IMR-90 (cell line): ENCODE data around the gene TULP4. TPM values are rescaled to one million over a fixed set of nuclear protein-coding genes. Genes with fewer than 3 reads are reported as not detected.

Experiments used
- ATAC-seq: fragments of 200-7000 bp; cut with Tn5 transposase; 2 replicates; pipeline ENCODE4 v1.9.1; 2020; ENCODE audit warnings: low read depth, mild to moderate bottlenecking, moderate library complexity
- BruUV-seq: library from RNA; stranded (reverse); fragments of 400-500 nt; replicated peaks from 2 replicates; lab custom pipeline; 2021; lab: Mats Ljungman, UMichigan
- CTCF ChIA-PET: fragments of 300-600 bp; formaldehyde crosslinking; extraction: SDS; loops from one replicate; lab custom pipeline; 2021; ENCODE audit warnings: antibody characterized with exemption; lab: Yijun Ruan, JAX
- POLR2A ChIA-PET: fragments of 300-600 bp; sonication (Branson Sonifier 250); formaldehyde crosslinking; loops from one replicate; lab custom pipeline; 2022; ENCODE audit warnings: antibody characterized with exemption; ENCODE audit not compliant: unreplicated experiment; lab: Charles Lee
- DNase-seq: peaks from one replicate; pipeline ENCODE4 v3.0.0; 2013
- H2AFZ ChIP-seq: replicated peaks from 2 replicates; pipeline ENCODE3; 2013; ENCODE audit warnings: low read length, mild to moderate bottlenecking; ENCODE audit not compliant: poor library complexity
- H2AK5ac ChIP-seq: 2 replicates; pipeline ENCODE4 v1.6.1; 2013; ENCODE audit warnings: low read depth, low read length, inconsistent platforms
- H2AK9ac ChIP-seq: replicated peaks from 2 replicates; pipeline ENCODE3; 2013; ENCODE audit warnings: mild to moderate bottlenecking, low read depth, low read length, moderate library complexity; ENCODE audit not compliant: poor library complexity
- H2BK120ac ChIP-seq: 2 replicates; pipeline ENCODE4 v1.6.1; 2013; ENCODE audit warnings: low read depth, low read length, inconsistent platforms
- H2BK15ac ChIP-seq: 3 replicates; pipeline ENCODE4 v1.6.1; 2013; ENCODE audit warnings: low read depth, low read length, inconsistent platforms
- H2BK20ac ChIP-seq: 2 replicates; pipeline ENCODE4 v1.6.1; 2013; ENCODE audit warnings: low read depth, mild to moderate bottlenecking, inconsistent platforms, low read length, moderate library complexity
- H2BK5ac ChIP-seq: 2 replicates; pipeline ENCODE4 v1.6.1; 2013; ENCODE audit warnings: mild to moderate bottlenecking, low read depth, low read length, inconsistent platforms; ENCODE audit not compliant: poor library complexity, severe bottlenecking
- H3K14ac ChIP-seq: replicated peaks from 2 replicates; pipeline ENCODE4 v1.6.1; 2013; ENCODE audit warnings: low read depth, low read length, inconsistent platforms
- H3K18ac ChIP-seq: 2 replicates; pipeline ENCODE4 v1.6.1; 2013; ENCODE audit warnings: low read depth, low read length, control low read depth
- H3K23ac ChIP-seq: 2 replicates; pipeline ENCODE4 v1.6.1; 2013; ENCODE audit warnings: low read depth, low read length, inconsistent platforms
- H3K27ac ChIP-seq: 2 replicates; pipeline ENCODE4 v1.5.1; 2013; ENCODE audit warnings: mild to moderate bottlenecking, control low read depth, low read length; ENCODE audit not compliant: insufficient read depth
- H3K27me3 ChIP-seq: 2 replicates; pipeline ENCODE4 v1.6.1; 2013; ENCODE audit warnings: low read length; ENCODE audit not compliant: control insufficient read depth, insufficient read depth
- H3K36me3 ChIP-seq: 2 replicates; pipeline ENCODE4 v1.6.1; 2013; ENCODE audit warnings: low read length, mixed read lengths; ENCODE audit not compliant: control insufficient read depth, insufficient read depth
- H3K4ac ChIP-seq: 2 replicates; pipeline ENCODE4 v1.6.1; 2013; ENCODE audit warnings: low read depth, low read length, inconsistent platforms
- H3K4me1 ChIP-seq: 2 replicates; pipeline ENCODE4 v1.6.1; 2013; ENCODE audit warnings: low read length, mixed read lengths; ENCODE audit not compliant: control insufficient read depth, insufficient read depth
- H3K4me2 ChIP-seq: 2 replicates; pipeline ENCODE4 v1.6.1; 2013; ENCODE audit warnings: low read depth, mild to moderate bottlenecking, control low read depth, low read length, moderate library complexity
- H3K4me3 ChIP-seq: 2 replicates; pipeline ENCODE4 v1.5.1; 2013; ENCODE audit warnings: low read depth, mild to moderate bottlenecking, control low read depth, low read length, moderate library complexity; ENCODE audit not compliant: insufficient read depth
- H3K56ac ChIP-seq: 2 replicates; pipeline ENCODE4 v1.6.1; 2013; ENCODE audit warnings: low read length, inconsistent platforms; ENCODE audit not compliant: insufficient read depth; ENCODE audit errors: extremely low read depth
- H3K79me1 ChIP-seq, 2 experiments: 2 replicates each; pipeline ENCODE4 v1.6.1; 2013; ENCODE audit warnings: low read length in 2 of 2, inconsistent platforms in 1 of 2, low read depth in 1 of 2
- H3K9ac ChIP-seq: 2 replicates; pipeline ENCODE4 v1.6.1; 2013; ENCODE audit warnings: low read depth, low read length, control low read depth
- H3K9me1 ChIP-seq: 2 replicates; pipeline ENCODE4 v1.6.1; 2013; ENCODE audit warnings: low read length, inconsistent platforms; ENCODE audit not compliant: insufficient read depth
- H3K9me3 ChIP-seq: 2 replicates; pipeline ENCODE4 v1.6.1; 2013; ENCODE audit warnings: low read length; ENCODE audit not compliant: control insufficient read depth, insufficient read depth
- H4K20me1 ChIP-seq: 2 replicates; pipeline ENCODE4 v1.6.1; 2013; ENCODE audit warnings: low read length, inconsistent platforms; ENCODE audit not compliant: insufficient read depth
- H4K5ac ChIP-seq: 2 replicates; pipeline ENCODE4 v1.6.1; 2013; ENCODE audit warnings: mild to moderate bottlenecking, low read depth, low read length, control low read depth
- H4K8ac ChIP-seq, 2 experiments: 2 replicates each; pipeline ENCODE4 v1.6.1; 2013; ENCODE audit warnings: low read depth in 2 of 2, low read length in 2 of 2, control low read depth in 1 of 2, inconsistent platforms in 1 of 2
- H4K91ac ChIP-seq: 2 replicates; pipeline ENCODE4 v1.6.1; 2013; ENCODE audit warnings: low read depth, low read length, inconsistent platforms; ENCODE audit not compliant: insufficient read depth
- BHLHE40 ChIP-seq: fragments of 150-350 bp; IDR thresholded peaks from 2 replicates; pipeline ENCODE4 v1.6.1; 2016; ENCODE audit warnings: mild to moderate bottlenecking, low read depth, low read length
- MAZ ChIP-seq: IDR thresholded peaks from 2 replicates; pipeline ENCODE4 v1.6.1; 2012; ENCODE audit warnings: low read depth, mild to moderate bottlenecking, low read length, improper control_type of control experiment, moderate library complexity, borderline replicate concordance
- RCOR1 ChIP-seq: IDR thresholded peaks from 2 replicates; pipeline ENCODE4 v1.6.1; 2012; ENCODE audit warnings: mild to moderate bottlenecking, low read length, improper control_type of control experiment; ENCODE audit not compliant: insufficient replicate concordance
- WGBS, 2 experiments: methylation state at CpG; one replicate each; pipeline versions ENCODE4 v1.1.5 to v1.1.7; 2013; ENCODE audit warnings: missing lambda C conversion rate in 2 of 2; ENCODE audit not compliant: insufficient read length in 1 of 2; ENCODE audit errors: extremely low coverage in 2 of 2; 5-methylcytosine and 5-hydroxymethylcytosine counted together
- dilution Hi-C: fragments of 300-500 bp; cut with HindIII; formaldehyde crosslinking; loops from one replicate; pipeline ENCODE4 v1.14.3; 2018; ENCODE audit warnings: low sequenced_read_pairs; ENCODE audit not compliant: unreplicated experiment
- in situ Hi-C: fragments of 300-500 bp; cut with MboI; formaldehyde crosslinking; loops from 3 replicates; pipeline ENCODE4 v1.14.3; 2019; ENCODE audit warnings: low sequenced_read_pairs, inconsistent platforms, mixed read lengths
- intact Hi-C: fragments of 100-400 bp; cut with micrococcal nuclease; formaldehyde crosslinking; loops from 2 replicates; pipeline ENCODE4 v1.10.0; 2022
- polyA plus RNA-seq, 3 experiments: library from polyadenylated mRNA; depleted of rRNA; stranded (reverse); fragments of >200 nt; gene quantifications; 2 replicates each; pipeline ENCODE4 v1.2.3, GENCODE V29; 2012; ENCODE audit warnings: low replicate concordance in 1 of 3
- total RNA-seq: library from RNA; depleted of rRNA; stranded (reverse); fragments of >200 nt; gene quantifications from 2 replicates; pipeline ENCODE4 v1.2.3, GENCODE V29; 2012

TULP4 gene
- total and polyA plus RNA-seq, 2 of the 4 experiments (the other 2 are of a cell fraction) = 8.1 to 30.6 TPM

- dilution Hi-C loops = no loop called here
- H3K23ac ChIP-seq = no peak overlapping the region
- no peak overlapping the region for H2BK20ac ChIP-seq
- H3K9me3 ChIP-seq = 0 out of 2 replicates have a peak, but pooled peaks cover 2% of the 10 kb centered on the region
- H3K27me3 ChIP-seq = peaks cover 40% of the 10 kb centered on the region
- peak; percentile 65 for DNase-seq
- H3K4me1 ChIP-seq = peaks cover 2% of the 10 kb centered on the region; the same call in 1 of the 2 replicates
- peak overlapping the region; percentile 99 for H3K4me2 ChIP-seq
- BruUV-seq = no TSS peak
- no peaks in the 10 kb centered on the region for H4K20me1 ChIP-seq
- no peak overlapping the region for H4K91ac ChIP-seq
- H2BK120ac ChIP-seq = no peak overlapping the region
- peak overlapping the region; percentile 51 for H2AFZ ChIP-seq
- no peak overlapping the region for H3K18ac ChIP-seq
- H3K9ac ChIP-seq = no peak overlapping the region
- H4K5ac ChIP-seq = no peak overlapping the region
- no peak overlapping the region for H2AK5ac ChIP-seq
- in situ Hi-C loops = no loop called here
- H3K79me1 ChIP-seq = no peaks in the 10 kb centered on the region
- ATAC-seq = peak; percentile 88
- H2AK9ac ChIP-seq = no peak overlapping the region
- H3K27ac ChIP-seq = no peak overlapping the region
- H3K4me3 ChIP-seq = peak overlapping the region; percentile 57
- ChIA-PET CTCF (no interaction called here), POLR2A (no interaction called here)
- TF ChIP-seq RCOR1 (no peak), BHLHE40 (no peak), MAZ (peak; percentile 33; the same call in 1 of the 2 replicates)
- H3K4ac ChIP-seq = no peak overlapping the region
- no peak overlapping the region for H3K56ac ChIP-seq
- no peak overlapping the region for H2BK5ac ChIP-seq
- intact Hi-C loops = no loop called here
- no peaks in the 10 kb centered on the region for H3K9me1 ChIP-seq
- H2BK15ac ChIP-seq = no peak overlapping the region
- H3K14ac ChIP-seq = no peak overlapping the region
- H3K36me3 ChIP-seq = no peaks in the 10 kb centered on the region
- H4K8ac ChIP-seq = no peak overlapping the region
- 1% methylated on average over 21 of the region's 75 CpGs; no CpG with 5 or more reads in 1 of the 2 experiments for WGBS, 2 experiments
Observed at GRCh38 chr6:158536084-158536890, 224.0 kb downstream of the TULP4 start.
